Measurements from ENCODE around the gene SERPINE3.

GRCh38 chr13:51333826-51334225 lies 5.7 kb upstream of the SERPINE3 start:
- TF ChIP-seq CTCF (IDR thresholded peaks at IDR 0.05) (no peak), POLR2A (IDR thresholded peaks at IDR 0.05) (no peak)
